Sigmoid colon (tissue), 4 donors: ENCODE measurements around the gene RAD52.

Experiments used
- CTCF ChIP-seq, 4 experiments: fragments of 450-650 bp in 3 of 4; fragments of 200-600 bp in 1 of 4; IDR thresholded peaks; one replicate each; pipeline ENCODE4 v1.5.1; 2016 to 2019; ENCODE audit warnings: antibody characterized with exemption in 4 of 4, mild to moderate bottlenecking in 3 of 4, moderate library complexity in 2 of 4
- EP300 ChIP-seq, 4 donors: sonication (generic); formaldehyde crosslinking; IDR thresholded peaks; one replicate each; pipeline ENCODE4 v1.6.1; 2017; ENCODE audit warnings: antibody characterized with exemption in 4 of 4
- POLR2A ChIP-seq, 2 donors: fragments of 450-650 bp; IDR thresholded peaks; one replicate each; pipeline ENCODE4 v1.6.1; 2016; ENCODE audit warnings: antibody characterized with exemption in 2 of 2, mild to moderate bottlenecking in 2 of 2, moderate library complexity in 2 of 2
- POLR2AphosphoS5 ChIP-seq, 4 donors: sonication (generic); formaldehyde crosslinking; IDR thresholded peaks; one replicate each; pipeline ENCODE4 v1.6.1; 2017; ENCODE audit warnings: antibody characterized with exemption in 4 of 4

DNA sequence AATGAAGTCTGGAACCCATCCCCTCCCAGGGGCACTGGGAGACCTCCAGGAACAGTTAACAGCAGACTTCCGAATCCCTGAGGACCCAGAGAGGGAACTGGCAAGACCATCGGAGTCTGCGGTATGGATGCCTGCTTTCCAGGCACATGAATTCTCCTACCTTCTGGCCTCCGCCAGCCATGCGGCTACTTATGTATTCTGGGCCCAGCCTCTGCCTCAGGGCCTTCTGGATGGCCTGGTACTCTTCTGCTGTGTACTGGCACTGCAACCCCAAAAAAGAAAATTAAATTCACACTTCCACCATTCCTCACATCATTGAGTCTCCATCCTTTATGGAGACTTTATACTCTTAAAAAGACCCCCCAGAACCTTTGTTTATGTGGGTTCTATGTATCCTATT lies 18.4 kb downstream of the RAD52 start:
- no peak for TF ChIP-seq EP300 (IDR thresholded peaks at IDR 0.05)
- TF ChIP-seq CTCF (IDR thresholded peaks at IDR 0.05) = no peak
- TF ChIP-seq POLR2AphosphoS5 (IDR thresholded peaks at IDR 0.05) = no peak
- TF ChIP-seq POLR2A (IDR thresholded peaks at IDR 0.05) = no peak
